A673 (cell line): ENCODE results near the gene MUL1. TPM values are rescaled to one million over a fixed set of nuclear protein-coding genes. Genes with fewer than 3 reads are reported as not detected.

Experiments
- BruUV-seq: library from RNA; stranded (reverse); fragments of 400-500 nt; replicated peaks from 2 replicates; lab custom pipeline; 2021; lab: Mats Ljungman, UMichigan
- CTCF ChIA-PET: fragments of 300-600 bp; sonication (Branson Sonifier 250); formaldehyde crosslinking; loops from one replicate; lab custom pipeline; 2022; ENCODE audit warnings: antibody characterized with exemption; lab: Charles Lee
- POLR2A ChIA-PET: fragments of 300-600 bp; sonication (Branson Sonifier 250); formaldehyde crosslinking; loops from one replicate; lab custom pipeline; 2022; ENCODE audit warnings: antibody characterized with exemption; ENCODE audit not compliant: low non-redundant PET; lab: Charles Lee
- DNase-seq: peaks from one replicate; pipeline ENCODE4 v3.0.0-alpha.2; 2015; ENCODE audit warnings: low spot score
- H3K27ac ChIP-seq: fragments of 200-600 bp; sonication (generic); 2 replicates; pipeline ENCODE4 v1.5.1; 2016; ENCODE audit warnings: mixed run types, low read depth, mild to moderate bottlenecking, mixed read lengths, antibody characterized with exemption, low read length; ENCODE audit not compliant: poor library complexity, severe bottlenecking
- H3K27me3 ChIP-seq: fragments of 200-600 bp; sonication (generic); replicated peaks from 2 replicates; pipeline ENCODE4 v1.6.1; 2017; ENCODE audit warnings: mixed run types, low read depth, mild to moderate bottlenecking, mixed read lengths, antibody characterized with exemption, low read length; ENCODE audit not compliant: insufficient read depth, poor library complexity
- H3K36me3 ChIP-seq: fragments of 200-600 bp; sonication (generic); 2 replicates; pipeline ENCODE4 v1.6.1; 2016; ENCODE audit warnings: mixed run types, mild to moderate bottlenecking, mixed read lengths, antibody characterized with exemption, low read length; ENCODE audit not compliant: insufficient read depth, poor library complexity, severe bottlenecking
- H3K4me1 ChIP-seq: fragments of 200-600 bp; sonication (generic); 2 replicates; pipeline ENCODE4 v1.6.1; 2017; ENCODE audit warnings: mixed run types, mild to moderate bottlenecking, mixed read lengths, antibody characterized with exemption, low read length; ENCODE audit not compliant: insufficient read depth, poor library complexity, severe bottlenecking
- H3K4me3 ChIP-seq: fragments of 200-600 bp; sonication (generic); 2 replicates; pipeline ENCODE4 v1.5.1; 2016; ENCODE audit warnings: low read depth, mixed run types, mild to moderate bottlenecking, mixed read lengths, low read length; ENCODE audit not compliant: poor library complexity, severe bottlenecking
- H3K9me3 ChIP-seq: fragments of 200-600 bp; sonication (generic); 2 replicates; pipeline ENCODE4 v1.6.1; 2016; ENCODE audit warnings: mixed run types, low read depth, mild to moderate bottlenecking, mixed read lengths, antibody characterized with exemption, low read length; ENCODE audit not compliant: poor library complexity, severe bottlenecking
- EZH2 ChIP-seq: fragments of 200-600 bp; sonication (generic); IDR thresholded peaks from 2 replicates; pipeline ENCODE4 v1.6.1; 2017; ENCODE audit warnings: borderline replicate concordance, low read depth, mild to moderate bottlenecking, mixed read lengths, antibody characterized with exemption, low read length; ENCODE audit not compliant: poor library complexity, severe bottlenecking
- intact Hi-C: fragments of 100-400 bp; cut with micrococcal nuclease; formaldehyde crosslinking; loops from one replicate; pipeline ENCODE4 v1.10.0; 2022; ENCODE audit not compliant: unreplicated experiment
- total RNA-seq: library from RNA; stranded (reverse); gene quantifications from 2 replicates; pipeline ENCODE4 v1.2.3, GENCODE V29; 2021
- TF ChIP-seq, protein P1 (sequence below): fragments of 300-800, 200-600 bp; sonication (generic); conservative IDR thresholded peaks from 2 replicates; pipeline ENCODE4 v1.5.1; 2017; ENCODE audit warnings: low read depth, mild to moderate bottlenecking, antibody characterized with exemption, low read length, moderate library complexity, mixed read lengths

Gene MUL1
- total RNA-seq, 1 experiment from 2014 or later = 21.6 TPM

DNA sequence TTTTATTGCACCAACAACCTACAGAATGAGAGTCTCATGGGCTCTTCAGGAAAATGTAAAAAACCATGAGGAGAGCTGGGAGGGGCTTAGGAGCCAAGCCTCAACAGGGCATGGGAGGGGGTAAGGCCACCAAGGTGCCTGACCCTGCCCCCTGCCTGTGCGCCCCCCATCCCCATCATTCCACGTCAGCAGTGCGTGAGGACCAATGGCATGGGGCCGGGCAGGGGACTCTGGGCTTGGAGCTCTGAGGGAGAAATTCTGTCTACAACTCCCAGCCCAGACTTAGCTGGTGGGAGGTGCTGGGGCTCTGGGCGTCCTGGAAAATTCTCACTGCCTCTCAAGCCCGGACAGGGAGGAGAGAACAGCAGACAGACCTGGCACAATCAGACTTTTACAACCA lies 16.8 kb downstream of the MUL1 start:
- intact Hi-C loops = loop anchor here (5.0 kb wide), 1 partner anchor 114 kb away; no protein-coding TSS in a partner anchor
- no peaks in the 10 kb centered on the region for H3K9me3 ChIP-seq
- no peak overlapping the region for H3K27ac ChIP-seq
- ChIA-PET POLR2A (no interaction called here), CTCF (no interaction called here)
- H3K4me3 ChIP-seq = no peak overlapping the region
- no peak for TF ChIP-seq EZH2
- TF ChIP-seq, protein P1, sequence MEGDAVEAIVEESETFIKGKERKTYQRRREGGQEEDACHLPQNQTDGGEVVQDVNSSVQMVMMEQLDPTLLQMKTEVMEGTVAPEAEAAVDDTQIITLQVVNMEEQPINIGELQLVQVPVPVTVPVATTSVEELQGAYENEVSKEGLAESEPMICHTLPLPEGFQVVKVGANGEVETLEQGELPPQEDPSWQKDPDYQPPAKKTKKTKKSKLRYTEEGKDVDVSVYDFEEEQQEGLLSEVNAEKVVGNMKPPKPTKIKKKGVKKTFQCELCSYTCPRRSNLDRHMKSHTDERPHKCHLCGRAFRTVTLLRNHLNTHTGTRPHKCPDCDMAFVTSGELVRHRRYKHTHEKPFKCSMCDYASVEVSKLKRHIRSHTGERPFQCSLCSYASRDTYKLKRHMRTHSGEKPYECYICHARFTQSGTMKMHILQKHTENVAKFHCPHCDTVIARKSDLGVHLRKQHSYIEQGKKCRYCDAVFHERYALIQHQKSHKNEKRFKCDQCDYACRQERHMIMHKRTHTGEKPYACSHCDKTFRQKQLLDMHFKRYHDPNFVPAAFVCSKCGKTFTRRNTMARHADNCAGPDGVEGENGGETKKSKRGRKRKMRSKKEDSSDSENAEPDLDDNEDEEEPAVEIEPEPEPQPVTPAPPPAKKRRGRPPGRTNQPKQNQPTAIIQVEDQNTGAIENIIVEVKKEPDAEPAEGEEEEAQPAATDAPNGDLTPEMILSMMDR = no peak
- H3K4me1 ChIP-seq = peaks cover 6% of the 10 kb centered on the region
- BruUV-seq = no TSS peak
- no peaks in the 10 kb centered on the region for H3K36me3 ChIP-seq
- no peak for DNase-seq
- H3K27me3 ChIP-seq = peaks cover 36% of the 10 kb centered on the region

DNA sequence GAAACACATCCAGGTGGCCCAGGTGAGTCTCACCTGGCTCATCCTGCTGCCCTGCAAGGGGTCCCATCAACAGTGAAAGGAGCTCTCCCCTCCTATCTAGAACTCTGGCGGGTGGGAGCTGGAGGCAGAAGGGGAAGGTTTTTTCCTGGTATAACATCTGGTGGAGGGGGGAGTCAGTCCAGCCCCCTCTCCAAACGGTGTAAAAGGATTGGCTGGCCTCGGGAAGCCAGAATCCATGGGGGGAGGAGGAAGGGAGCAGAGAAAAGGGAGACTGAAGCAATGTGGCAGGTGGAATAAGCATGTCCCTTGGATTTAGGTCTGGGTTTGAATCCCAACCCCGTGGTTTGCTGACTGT lies 20.7 kb downstream of the MUL1 start:
- H3K27me3 ChIP-seq = peaks cover 73% of the 10 kb centered on the region
- no peaks in the 10 kb centered on the region for H3K36me3 ChIP-seq
- H3K4me1 ChIP-seq = peaks cover 10% of the 10 kb centered on the region
- CTCF ChIA-PET = no interaction called here
- no peaks in the 10 kb centered on the region for H3K9me3 ChIP-seq
- no peak for DNase-seq
- intact Hi-C loops = no loop called here
- H3K27ac ChIP-seq = no peak overlapping the region
- H3K4me3 ChIP-seq = no peak overlapping the region
- POLR2A ChIA-PET = no interaction called here
- TF ChIP-seq, protein P1 = no peak
- TF ChIP-seq EZH2 = no peak
- BruUV-seq = no TSS peak

- intact Hi-C loops = no loop called here
- CTCF ChIA-PET = no interaction called here
Observed at GRCh38 chr1:20486457-20487235, 21.3 kb downstream of the MUL1 start.

More at GRCh38 chr1:20486457-20487235, 21.3 kb downstream of the MUL1 start:
- peaks cover 10% of the 10 kb centered on the region for H3K4me1 ChIP-seq
- no peaks in the 10 kb centered on the region for H3K9me3 ChIP-seq
- DNase-seq = peak; percentile 30
- peaks cover 78% of the 10 kb centered on the region for H3K27me3 ChIP-seq
- peak overlapping the region; percentile 54 for H3K4me3 ChIP-seq
- no TSS peak for BruUV-seq
- H3K36me3 ChIP-seq = no peaks in the 10 kb centered on the region
- TF ChIP-seq EZH2 = no peak
- TF ChIP-seq, protein P1 = no peak
- POLR2A ChIA-PET = no interaction called here
- no peak overlapping the region for H3K27ac ChIP-seq
